Limb (tissue), 2 donors: Measurements from ENCODE around the gene CHMP1A.
"Not testable (repeated sequence)": the region's sequence is repeated elsewhere in the genome, so short reads cannot be mapped to it uniquely, and the experiment has no call there.

Source experiments
- DNase-seq, 2 donors: peaks; one replicate each; pipeline ENCODE4 v3.0.0-alpha.2; 2016; ENCODE audit errors: extremely low spot score in 2 of 2

CHMP1A gene

DNA sequence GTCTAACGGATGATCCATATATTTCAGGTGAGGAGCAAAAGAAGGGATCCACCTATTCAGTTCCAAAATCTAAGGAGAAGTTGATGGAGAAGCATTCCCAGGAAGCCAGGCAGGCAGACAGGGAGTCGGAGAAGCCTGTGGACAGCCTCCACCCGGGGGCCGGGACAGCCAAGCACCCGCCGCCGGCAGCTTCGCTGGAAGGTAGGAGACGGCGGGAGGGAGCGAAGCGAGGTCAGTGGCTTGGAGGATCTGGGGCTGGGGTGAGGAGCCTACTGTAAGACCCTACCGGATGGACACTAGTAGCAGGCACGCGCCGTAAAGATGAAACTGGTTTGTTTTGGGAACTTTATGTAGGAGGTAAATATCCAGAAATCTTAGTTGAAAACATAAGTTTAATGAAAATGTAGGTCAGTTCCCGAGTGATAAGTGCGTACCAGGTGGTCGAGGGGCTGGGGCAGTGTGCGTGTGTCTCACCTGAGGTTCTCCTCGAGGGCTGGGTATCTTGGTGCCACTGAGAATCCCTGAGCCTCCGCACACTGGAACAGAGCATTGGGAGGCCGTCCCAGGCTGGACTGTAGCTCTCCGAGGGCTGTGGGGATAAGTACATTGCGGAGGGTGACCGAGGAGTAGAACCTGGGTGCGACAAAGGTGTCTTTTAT is 842 bp upstream of the CHMP1A start:
- DNase-seq = peak in 1 of 2 donors; percentile 48

DNA sequence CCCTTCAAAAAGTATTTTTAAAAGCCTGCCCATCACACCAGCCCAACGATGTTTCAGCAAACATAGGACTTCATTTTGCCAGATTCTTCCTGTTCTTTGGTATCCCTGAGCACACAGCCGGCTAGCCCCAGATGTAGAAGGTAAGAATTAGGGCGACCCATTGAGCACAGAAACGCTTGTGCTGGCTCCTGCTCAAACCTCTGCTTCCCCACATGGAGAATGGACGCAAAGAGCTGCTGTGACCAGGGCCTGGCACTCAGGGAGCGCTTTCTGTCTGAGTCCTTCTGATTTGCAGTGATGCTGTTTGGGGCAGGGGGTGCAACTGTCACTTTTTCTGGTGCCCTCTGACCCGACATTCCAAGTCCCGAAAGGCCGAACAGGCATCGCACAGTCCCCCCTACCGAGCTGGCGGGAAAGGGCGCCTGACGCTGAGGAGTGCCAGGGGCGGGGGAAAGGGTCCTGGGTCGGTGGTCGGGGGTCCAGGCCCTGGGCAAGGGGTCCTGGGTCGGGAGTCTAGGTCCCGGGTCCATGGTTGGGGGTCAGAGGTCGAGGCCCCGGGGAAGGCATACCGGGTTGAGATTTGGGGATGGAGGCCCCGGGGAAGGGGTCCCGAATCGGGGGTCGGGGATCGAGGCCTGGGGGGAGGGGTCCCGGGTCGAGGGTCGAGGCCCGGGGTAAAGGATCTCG is 930 bp downstream of the CHMP1A start:
- no peak for DNase-seq

DNA sequence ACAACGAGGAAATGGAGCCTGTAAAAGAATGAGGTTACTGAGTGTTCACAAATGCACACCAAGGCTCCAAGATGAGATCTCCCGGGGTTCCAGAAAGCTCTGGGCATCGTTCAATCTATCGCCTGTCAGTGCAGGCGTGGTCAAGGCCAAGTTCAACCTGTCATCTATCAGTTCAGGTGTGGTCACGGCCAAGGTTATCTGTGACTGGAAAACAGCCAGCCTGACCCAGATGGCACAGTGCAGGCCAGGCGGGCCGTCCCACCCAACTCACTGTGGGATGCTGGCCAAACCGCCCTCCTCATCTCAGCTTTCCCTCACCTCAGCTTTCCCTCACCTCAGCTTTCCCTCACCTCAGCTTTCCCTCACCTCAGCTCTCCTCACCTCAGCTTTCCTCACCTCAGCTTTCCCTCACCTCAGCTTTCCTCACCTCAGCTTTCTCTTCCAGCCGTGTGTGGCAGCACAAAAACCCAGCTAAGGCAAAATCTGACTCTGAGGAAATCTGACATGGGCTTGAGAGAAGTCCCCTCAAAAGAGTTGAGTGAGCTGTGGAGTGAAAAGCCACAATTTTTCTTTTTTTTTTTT is 2.4 kb downstream of the CHMP1A start:
- DNase-seq = no peak

DNA sequence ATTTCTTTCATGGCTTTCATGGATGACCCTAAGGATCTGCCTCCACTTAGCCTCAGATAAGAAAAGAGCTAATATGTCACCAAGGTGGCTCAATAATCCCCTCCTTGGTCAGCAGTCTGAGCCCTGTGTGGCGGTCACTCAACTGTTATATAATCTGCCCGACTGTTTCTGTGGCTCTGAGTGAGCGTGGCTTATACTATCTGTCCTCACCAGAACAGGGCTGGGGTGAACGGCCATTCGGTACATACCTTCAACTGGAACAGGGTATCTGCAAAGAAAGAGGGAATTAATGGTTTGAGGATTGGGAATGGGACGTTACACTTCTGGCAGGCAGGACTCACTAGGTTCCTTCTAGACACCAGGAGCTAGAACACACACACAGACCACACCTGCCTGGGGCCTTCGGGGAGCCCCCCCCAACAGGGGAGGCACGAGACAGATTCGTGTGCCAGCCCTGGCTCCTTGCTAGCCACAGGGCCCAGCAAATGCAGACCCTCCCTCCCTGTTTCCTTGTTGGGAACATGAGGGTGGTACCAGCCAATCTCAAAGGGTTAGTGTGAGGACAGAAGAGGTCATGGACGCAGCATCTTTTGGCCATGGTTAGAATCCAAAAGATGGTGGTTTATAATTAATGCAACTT is 3.7 kb downstream of the CHMP1A start:
- DNase-seq = no peak

DNA sequence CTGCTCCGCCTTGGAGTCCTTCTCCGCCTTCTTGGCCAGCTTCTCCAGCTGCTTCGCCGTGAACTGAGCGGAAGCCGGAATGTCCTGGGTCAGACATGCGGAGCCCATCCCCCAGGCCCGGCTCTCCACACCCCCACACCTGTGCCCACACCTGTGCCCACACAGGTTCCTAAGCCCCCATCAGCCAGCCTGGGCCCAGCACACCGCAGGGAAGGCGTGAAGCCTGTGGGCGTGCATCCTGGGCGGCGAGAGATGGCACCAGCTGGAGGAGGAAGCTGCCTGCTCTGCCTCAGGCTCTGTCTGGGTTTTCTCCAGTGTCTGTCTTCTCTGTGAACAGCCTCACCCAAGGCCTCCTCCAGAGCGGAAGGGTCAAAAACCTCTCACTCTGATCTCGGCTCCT is 5.9 kb downstream of the CHMP1A start:
- DNase-seq = no peak

DNA sequence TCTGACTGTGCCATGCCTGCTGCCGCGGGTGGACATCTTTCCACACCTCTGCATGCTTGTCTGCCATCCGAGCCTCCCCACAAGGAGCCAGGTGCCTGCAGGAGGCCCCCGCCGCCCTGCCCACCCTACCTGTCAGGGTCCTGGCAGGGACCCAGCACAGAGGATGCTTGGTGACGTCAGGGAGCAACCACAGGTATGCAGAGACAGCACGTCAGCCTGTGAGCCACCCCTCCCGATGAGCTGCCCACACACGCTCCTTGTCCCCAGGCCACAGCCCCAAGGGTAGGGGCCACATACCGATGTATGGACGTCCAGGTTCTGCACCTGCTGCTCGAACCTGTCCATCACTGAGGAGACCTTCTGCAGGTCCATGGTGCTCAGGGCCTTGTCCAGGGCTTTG is 10.6 kb downstream of the CHMP1A start:
- no peak for DNase-seq

DNA sequence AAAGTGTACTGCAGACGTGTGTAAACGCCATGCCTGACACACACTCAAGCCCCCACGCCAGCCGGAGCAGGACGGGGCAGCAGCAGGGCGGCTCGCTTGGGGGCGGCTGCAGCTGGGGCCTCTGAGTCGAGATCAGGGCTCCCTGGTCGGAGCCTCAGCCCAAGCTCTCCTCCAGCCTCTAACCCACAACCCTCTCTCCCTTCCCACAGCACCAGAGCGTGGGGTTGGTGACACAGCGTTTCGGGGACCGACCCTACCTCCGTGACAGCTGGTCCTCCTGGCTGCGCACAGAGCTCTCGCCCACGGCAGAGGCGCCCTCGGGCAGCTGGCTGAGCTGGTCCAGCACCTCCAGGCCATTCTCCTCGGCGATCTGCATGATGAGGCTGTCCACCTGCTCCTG is 11.2 kb downstream of the CHMP1A start:
- no peak for DNase-seq

DNA sequence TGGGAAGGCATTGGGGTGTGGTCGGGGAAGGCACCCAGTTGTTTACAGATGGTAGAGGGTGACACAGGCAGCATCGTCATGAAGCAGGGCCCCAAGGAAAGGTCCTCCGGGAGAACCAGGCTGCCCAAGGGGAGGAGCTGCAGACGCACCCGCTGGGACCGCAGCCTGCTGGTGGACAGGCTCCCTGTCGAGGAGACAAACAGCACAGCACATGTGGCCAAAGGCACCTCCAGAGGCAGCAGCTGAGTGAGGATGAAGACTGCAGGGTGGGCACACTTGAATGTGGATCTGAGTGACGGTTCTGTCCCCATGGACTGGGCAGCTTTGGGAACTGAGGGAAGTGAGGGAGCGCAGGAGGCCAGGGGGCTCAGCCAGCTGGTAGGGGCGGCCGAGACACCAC is 12.4 kb downstream of the CHMP1A start:
- no peak for DNase-seq

DNA sequence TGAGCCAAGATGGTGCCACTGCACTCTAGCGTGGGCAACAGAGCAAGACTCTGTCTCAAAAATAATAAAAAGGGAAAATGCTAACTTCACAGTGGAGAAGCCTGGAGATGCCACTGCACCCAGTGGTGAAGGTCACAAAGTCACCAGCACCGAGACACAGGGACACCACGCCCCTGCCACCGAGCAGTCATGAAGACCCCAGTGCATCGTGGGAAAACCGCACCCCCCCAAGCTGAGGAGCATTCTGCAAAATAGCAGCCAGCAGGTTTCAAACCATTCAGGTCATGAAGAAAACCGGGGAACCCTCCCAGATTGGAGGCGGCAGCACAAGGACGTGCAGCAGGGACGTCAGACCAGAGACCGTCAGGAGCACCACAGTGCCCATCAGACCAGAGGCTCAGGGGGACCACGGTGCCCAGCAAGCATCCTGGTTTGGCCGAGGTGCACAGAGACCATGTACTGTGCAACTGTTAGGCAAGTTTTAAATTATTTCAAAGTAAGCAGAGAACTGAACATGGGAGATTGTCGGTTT is 13.7 kb downstream of the CHMP1A start:
- no peak for DNase-seq

DNA sequence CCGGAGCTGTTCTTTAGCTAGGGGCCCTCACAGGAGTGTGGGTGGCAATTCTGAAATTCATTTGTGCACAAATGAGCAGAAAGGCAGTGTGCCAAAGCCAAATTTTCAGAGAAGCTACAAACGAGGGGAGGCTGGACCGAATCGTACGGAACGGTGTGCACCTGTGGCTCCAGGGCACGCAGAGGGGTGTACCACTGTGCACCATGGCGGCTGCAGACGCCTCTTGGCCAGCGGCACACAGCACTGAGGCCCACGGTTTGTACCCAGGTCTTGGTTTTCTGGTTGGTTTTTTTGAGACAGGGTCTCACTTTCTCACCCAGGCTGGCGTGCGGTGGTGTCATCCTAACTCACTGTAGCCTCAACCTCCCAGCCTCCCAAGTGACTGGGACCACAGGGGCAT is 14.9 kb downstream of the CHMP1A start:
- no peak for DNase-seq

DNA sequence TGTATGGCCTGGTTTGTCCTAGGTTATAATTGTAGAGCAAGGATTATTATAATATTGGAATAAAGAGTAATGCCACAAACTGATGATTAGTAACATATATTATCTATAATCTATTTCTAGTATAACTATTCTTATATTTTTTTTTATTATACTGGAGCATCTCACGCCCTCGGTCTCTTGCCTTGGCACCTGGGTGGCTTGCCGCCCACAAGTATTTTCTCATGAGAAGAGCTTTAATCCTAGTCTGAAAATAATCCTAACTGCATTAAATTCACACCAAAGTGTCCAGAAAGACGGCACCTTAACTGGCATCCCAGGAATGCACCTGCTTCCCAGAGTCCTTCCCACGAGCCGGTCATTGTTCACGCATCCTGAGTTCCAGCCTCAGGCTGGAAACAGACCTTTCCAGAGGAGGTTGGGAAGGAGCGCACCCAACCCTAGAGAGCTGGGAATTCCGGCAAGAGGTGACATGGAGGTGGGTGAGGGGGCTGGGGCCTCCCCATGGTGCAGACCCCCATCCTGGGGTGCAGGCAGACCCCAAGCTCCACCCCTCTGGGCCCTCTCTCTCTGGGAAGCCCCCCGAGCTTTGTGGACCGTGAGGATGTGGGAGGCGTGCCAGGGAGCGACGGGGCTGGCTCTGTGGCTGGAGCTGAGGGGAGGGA is 15.9 kb downstream of the CHMP1A start:
- no peak for DNase-seq

DNA sequence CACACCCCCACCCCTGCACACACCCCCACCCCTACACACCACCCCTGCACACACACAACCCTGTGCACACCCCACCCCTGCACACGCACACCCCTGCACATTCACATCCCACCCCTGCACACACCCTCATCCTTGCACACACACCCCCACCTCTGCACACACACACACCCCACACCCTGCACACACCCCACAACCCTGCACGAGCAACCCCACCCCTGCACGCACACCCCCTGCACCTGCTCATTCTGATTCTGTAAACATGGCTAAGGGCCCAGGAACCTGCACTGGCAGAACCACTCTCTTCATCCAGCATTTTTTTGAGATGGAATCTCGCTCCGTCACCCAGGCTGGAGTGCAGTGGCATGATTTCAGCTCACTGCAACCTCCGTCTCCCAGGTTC is 18.1 kb downstream of the CHMP1A start:
- DNase-seq = no peak

DNA sequence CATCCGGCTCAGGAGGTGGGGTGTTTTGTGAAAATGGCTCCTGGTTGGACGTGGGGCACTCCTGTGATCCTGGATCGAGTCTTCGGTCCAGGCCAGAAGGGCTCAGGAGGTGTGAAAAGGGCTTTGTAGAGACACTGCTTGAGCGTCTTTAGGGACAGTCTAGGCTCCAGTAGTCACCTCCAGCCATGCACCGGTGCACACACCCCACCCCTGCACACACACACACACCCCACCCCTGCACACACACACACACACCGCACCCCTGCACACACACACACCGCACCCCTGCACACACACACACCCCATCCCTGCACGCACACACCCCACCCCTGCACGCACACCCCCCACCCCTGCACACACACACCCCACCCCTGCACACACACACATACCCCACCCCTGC is 19.1 kb downstream of the CHMP1A start:
- DNase-seq = no peak

DNA sequence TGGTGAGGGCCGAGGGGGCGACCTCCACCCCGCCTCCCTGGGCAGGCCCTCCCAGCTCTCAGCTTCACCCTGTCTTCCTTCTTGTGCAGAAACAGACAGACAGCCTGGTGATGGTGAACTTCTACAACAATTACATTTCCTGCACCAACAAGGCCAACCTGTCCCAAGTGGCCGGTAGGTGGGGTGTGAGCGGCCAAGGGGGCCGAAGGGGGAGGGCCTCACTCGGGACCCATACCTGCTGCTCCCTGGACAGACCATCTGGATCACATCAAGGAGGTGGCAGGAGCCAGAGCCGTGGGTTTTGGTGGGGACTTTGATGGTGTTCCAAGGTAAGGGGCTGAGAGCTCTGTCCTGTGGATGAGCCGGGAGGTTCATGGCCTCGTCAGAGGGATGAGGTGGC is 20.1 kb downstream of the CHMP1A start:
- DNase-seq = no peak

DNA sequence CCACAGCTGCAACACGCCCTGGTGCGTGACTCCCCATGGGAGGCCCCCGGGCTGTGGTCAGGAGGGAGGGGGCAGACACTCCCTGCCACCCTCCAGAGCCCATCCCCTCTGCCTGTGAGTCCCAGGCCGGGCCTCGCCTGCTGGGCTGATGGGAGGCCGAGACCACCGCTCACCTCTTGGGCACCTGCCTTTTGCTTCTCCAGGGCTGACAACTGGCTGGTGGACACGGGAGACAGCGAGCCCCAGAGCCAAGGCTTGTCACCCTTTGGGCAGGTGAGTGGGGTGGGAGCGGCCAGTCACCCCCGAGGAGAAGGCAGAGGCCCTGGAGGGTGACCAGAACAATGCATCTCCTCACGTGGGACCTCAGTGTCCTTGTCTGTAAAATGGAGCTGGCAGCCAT is 20.8 kb downstream of the CHMP1A start:
- no peak for DNase-seq

DNA sequence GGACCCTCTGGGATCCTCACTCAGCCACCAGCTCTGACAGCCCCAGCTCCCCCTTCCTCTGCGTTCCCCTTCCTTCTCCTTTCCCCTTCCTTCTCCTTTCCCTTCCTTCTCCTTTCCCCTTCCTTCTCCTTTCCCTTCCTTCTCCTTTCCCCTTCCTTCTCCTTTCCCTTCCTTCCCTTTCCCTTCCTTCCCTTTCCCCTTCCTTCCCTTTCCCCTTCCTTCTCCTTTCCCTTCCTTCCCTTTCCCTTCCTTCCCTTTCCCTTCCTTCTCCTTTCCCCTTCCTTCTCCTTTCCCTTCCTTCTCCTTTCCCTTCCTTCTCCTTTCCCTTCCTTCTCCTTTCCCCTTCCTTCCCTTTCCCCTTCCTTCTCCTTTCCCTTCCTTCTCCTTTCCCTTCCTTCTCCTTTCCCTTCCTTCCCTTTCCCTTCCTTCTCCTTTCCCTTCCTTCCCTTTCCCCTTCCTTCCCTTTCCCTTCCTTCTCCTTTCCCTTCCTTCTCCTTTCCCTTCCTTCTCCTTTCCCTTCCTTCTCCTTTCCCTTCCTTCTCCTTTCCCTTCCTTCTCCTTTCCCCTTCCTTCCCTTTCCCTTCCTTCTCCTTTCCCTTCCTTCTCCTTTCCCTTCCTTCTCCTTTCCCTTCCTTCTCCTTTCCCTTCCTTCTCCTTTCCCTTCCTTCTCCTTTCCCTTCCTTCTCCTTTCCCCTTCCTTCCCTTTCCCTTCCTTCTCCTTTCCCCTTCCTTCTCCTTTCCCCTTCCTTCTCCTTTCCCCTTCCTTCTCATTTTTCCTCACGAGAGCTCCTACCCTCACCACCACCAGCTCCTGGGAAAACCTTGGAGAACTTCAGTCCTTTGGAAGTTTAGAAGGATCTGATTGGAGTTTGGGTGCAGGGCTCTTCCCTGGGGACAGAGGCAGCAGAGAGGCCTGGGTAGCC is 22.8 kb downstream of the CHMP1A start:
- DNase-seq = not testable (repeated sequence)

DNA sequence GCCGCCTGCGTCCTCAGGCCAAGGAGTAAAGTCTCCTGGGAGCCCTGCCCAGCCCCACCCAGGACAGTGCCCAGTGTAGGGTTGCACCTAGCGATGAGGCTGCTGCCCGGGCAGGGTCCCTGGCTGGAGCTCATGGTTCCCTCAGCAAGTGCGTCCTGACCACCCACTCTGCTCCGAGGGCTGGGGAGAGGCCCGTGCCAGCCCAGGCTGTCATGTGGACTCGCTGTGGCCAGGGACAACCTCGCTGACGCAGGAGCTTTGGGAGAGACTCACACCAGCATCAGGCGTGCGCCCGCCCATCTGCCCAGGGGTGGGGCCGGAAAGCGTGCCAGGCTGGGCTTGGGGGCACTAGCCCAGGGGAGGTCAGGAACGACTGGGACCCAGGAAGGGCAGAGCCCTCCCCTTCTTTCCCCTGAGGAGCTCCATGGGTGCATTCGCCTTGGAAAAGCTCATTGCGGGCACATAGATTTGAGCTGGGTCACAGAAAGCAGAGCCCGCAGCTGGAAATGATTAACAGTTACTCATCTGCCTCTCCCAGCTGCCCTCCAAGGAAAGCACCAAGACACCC is 24.4 kb downstream of the CHMP1A start:
- DNase-seq = no peak

DNA sequence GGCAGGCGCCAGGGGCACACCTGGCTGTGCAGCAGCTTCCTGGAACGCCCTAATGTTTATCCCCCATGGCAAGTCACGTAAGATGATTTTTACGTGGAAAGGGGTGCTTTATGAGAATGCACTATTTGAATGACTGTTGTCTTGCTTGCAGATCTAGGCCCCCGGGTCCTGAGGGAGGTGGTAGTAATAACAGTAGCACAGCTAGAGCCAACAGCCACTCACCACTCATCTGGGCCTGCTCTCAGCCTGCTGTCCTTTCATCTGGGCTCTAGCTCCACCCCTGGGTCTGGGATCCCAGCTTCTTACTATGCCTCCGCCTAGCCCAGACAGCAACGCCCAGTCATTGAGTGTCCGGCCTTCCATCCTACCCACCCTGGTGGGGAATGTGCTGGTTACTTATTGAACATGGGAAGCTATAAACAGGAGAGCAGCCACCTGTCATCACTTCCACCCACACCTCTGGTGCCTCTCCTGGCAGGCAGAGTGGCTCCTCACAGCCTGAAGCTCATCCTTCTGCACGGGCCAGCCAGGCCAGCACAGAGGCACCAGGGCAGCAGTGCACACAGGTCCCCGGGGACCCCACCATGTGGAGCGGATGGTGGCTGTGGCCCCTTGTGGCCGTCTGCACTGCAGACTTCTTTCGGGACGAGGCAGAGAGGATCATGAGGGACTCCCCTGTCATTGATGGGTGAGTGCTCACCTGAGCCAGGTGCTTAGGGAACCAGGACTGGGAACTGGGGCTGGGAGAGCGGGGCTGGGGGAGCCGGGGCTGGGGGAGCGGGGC is 27.5 kb downstream of the CHMP1A start:
- DNase-seq = no peak
